HEK293 (cell line): Measurements from ENCODE around the gene MED4.

ENCODE experiments used
- EGR2 ChIP-seq: fragments of 450-650 bp; formaldehyde crosslinking; IDR thresholded peaks from 2 replicates; pipeline ENCODE4 v1.5.1; 2016; ENCODE audit warnings: low read depth, missing biosample characterization, missing genetic modification characterization
- GLIS1 ChIP-seq: fragments of 450-650 bp; formaldehyde crosslinking; IDR thresholded peaks from 2 replicates; pipeline ENCODE4 v1.5.1; 2016; ENCODE audit warnings: missing biosample characterization, missing genetic modification characterization
- HOXA7 ChIP-seq: sonication (generic); formaldehyde crosslinking; IDR thresholded peaks from 2 replicates; pipeline ENCODE4 v1.8.1; 2022; ENCODE audit warnings: missing genetic modification reagents, borderline replicate concordance
- KLF10 ChIP-seq: fragments of 450-650 bp; IDR thresholded peaks from 2 replicates; pipeline ENCODE4 v1.5.1; 2018; ENCODE audit warnings: missing biosample characterization, mild to moderate bottlenecking, missing genetic modification characterization
- KLF16 ChIP-seq: fragments of 450-650 bp; formaldehyde crosslinking; IDR thresholded peaks from 2 replicates; pipeline ENCODE4 v1.5.1; 2017; ENCODE audit warnings: missing biosample characterization, missing genetic modification characterization
- KLF7 ChIP-seq: fragments of 450-650 bp; formaldehyde crosslinking; IDR thresholded peaks from 2 replicates; pipeline ENCODE4 v1.5.1; 2016; ENCODE audit warnings: missing biosample characterization, missing genetic modification characterization, borderline replicate concordance
- KLF8 ChIP-seq: fragments of 450-650 bp; formaldehyde crosslinking; IDR thresholded peaks from 2 replicates; pipeline ENCODE4 v1.5.1; 2016; ENCODE audit warnings: missing biosample characterization, missing genetic modification characterization
- PATZ1 ChIP-seq: fragments of 450-650 bp; formaldehyde crosslinking; IDR thresholded peaks from 2 replicates; pipeline ENCODE4 v1.5.1; 2016; ENCODE audit warnings: missing biosample characterization, missing genetic modification characterization
- SCRT2 ChIP-seq: fragments of 450-650 bp; formaldehyde crosslinking; IDR thresholded peaks from 2 replicates; pipeline ENCODE4 v1.5.1; 2016; ENCODE audit warnings: missing biosample characterization, missing genetic modification characterization
- WT1 ChIP-seq: fragments of 450-650 bp; formaldehyde crosslinking; IDR thresholded peaks from 2 replicates; pipeline ENCODE4 v1.5.1; 2016; ENCODE audit warnings: missing biosample characterization, missing genetic modification characterization
- YY2 ChIP-seq: fragments of 450-650 bp; formaldehyde crosslinking; IDR thresholded peaks from 2 replicates; pipeline ENCODE4 v1.5.1; 2016; ENCODE audit warnings: missing biosample characterization, missing genetic modification characterization
- ZBTB21 ChIP-seq: fragments of 450-650 bp; formaldehyde crosslinking; IDR thresholded peaks from 2 replicates; pipeline ENCODE4 v1.5.1; 2017; ENCODE audit warnings: missing biosample characterization, missing genetic modification characterization
- ZBTB49 ChIP-seq: fragments of 450-650 bp; formaldehyde crosslinking; IDR thresholded peaks from 2 replicates; pipeline ENCODE4 v1.5.1; 2016; ENCODE audit warnings: missing biosample characterization, missing genetic modification characterization, low read depth
- ZFHX2 ChIP-seq: fragments of 450-650 bp; formaldehyde crosslinking; conservative IDR thresholded peaks from 2 replicates; pipeline ENCODE4 v1.5.1; 2016; ENCODE audit warnings: missing biosample characterization, missing genetic modification characterization
- ZFP41 ChIP-seq: fragments of 450-650 bp; formaldehyde crosslinking; IDR thresholded peaks from 2 replicates; pipeline ENCODE4 v1.5.1; 2016; ENCODE audit warnings: missing biosample characterization, missing genetic modification characterization, borderline replicate concordance
- ZNF10 ChIP-seq: fragments of 450-650 bp; formaldehyde crosslinking; IDR thresholded peaks from 2 replicates; pipeline ENCODE4 v1.5.1; 2017; ENCODE audit warnings: missing biosample characterization, missing genetic modification characterization
- ZNF114 ChIP-seq: fragments of 450-650 bp; formaldehyde crosslinking; IDR thresholded peaks from 2 replicates; pipeline ENCODE4 v1.5.0; 2017; ENCODE audit warnings: missing biosample characterization, missing genetic modification characterization
- ZNF121 ChIP-seq: fragments of 450-650 bp; formaldehyde crosslinking; IDR thresholded peaks from 2 replicates; pipeline ENCODE4 v1.5.1; 2016; ENCODE audit warnings: missing biosample characterization, missing genetic modification characterization
- ZNF132 ChIP-seq: fragments of 450-650 bp; formaldehyde crosslinking; IDR thresholded peaks from 2 replicates; pipeline ENCODE4 v1.5.1; 2017; ENCODE audit warnings: missing biosample characterization, missing genetic modification characterization, borderline replicate concordance
- ZNF146 ChIP-seq: fragments of 450-650 bp; formaldehyde crosslinking; IDR thresholded peaks from 2 replicates; pipeline ENCODE4 v1.5.1; 2016; ENCODE audit warnings: missing biosample characterization, missing genetic modification characterization
- ZNF169 ChIP-seq: fragments of 450-650 bp; formaldehyde crosslinking; IDR thresholded peaks from 2 replicates; pipeline ENCODE4 v1.5.1; 2016; ENCODE audit warnings: missing biosample characterization, missing genetic modification characterization
- ZNF174 ChIP-seq: fragments of 450-650 bp; formaldehyde crosslinking; IDR thresholded peaks from 2 replicates; pipeline ENCODE4 v1.5.0; 2017; ENCODE audit warnings: missing biosample characterization, mild to moderate bottlenecking, missing genetic modification characterization
- ZNF221 ChIP-seq: fragments of 450-650 bp; formaldehyde crosslinking; IDR thresholded peaks from 2 replicates; pipeline ENCODE4 v1.5.1; 2017; ENCODE audit warnings: missing biosample characterization, missing genetic modification characterization, borderline replicate concordance
- ZNF24 ChIP-seq: fragments of 450-650 bp; formaldehyde crosslinking; IDR thresholded peaks from 2 replicates; pipeline ENCODE4 v1.5.1; 2016; ENCODE audit warnings: missing biosample characterization, missing genetic modification characterization
- ZNF350 ChIP-seq: fragments of 450-650 bp; formaldehyde crosslinking; IDR thresholded peaks from 2 replicates; pipeline ENCODE4 v1.5.0; 2017; ENCODE audit warnings: missing biosample characterization, mild to moderate bottlenecking, missing genetic modification characterization
- ZNF513 ChIP-seq: fragments of 450-650 bp; IDR thresholded peaks from 2 replicates; pipeline ENCODE4 v1.5.1; 2018; ENCODE audit warnings: missing biosample characterization, missing genetic modification characterization
- ZNF521 ChIP-seq: fragments of 450-650 bp; formaldehyde crosslinking; IDR thresholded peaks from 2 replicates; pipeline ENCODE4 v1.5.1; 2017; ENCODE audit warnings: missing biosample characterization, mild to moderate bottlenecking, missing genetic modification characterization
- ZNF529 ChIP-seq: fragments of 450-650 bp; formaldehyde crosslinking; IDR thresholded peaks from 2 replicates; pipeline ENCODE4 v1.5.1; 2017; ENCODE audit warnings: missing genetic modification characterization, missing biosample characterization; ENCODE audit not compliant: insufficient replicate concordance
- ZNF561 ChIP-seq: fragments of 450-650 bp; IDR thresholded peaks from 2 replicates; pipeline ENCODE4 v1.5.1; 2018; ENCODE audit warnings: missing biosample characterization, missing genetic modification characterization, borderline replicate concordance
- ZNF571 ChIP-seq: fragments of 450-650 bp; formaldehyde crosslinking; IDR thresholded peaks from 2 replicates; pipeline ENCODE4 v1.5.0; 2017; ENCODE audit warnings: missing biosample characterization, missing genetic modification characterization
- ZNF600 ChIP-seq: fragments of 450-650 bp; formaldehyde crosslinking; IDR thresholded peaks from 2 replicates; pipeline ENCODE4 v1.5.1; 2016; ENCODE audit warnings: missing biosample characterization, missing genetic modification characterization
- ZNF610 ChIP-seq: fragments of 450-650 bp; formaldehyde crosslinking; IDR thresholded peaks from 2 replicates; pipeline ENCODE4 v1.5.1; 2016; ENCODE audit warnings: missing biosample characterization, missing genetic modification characterization, borderline replicate concordance
- ZNF629 ChIP-seq: fragments of 450-650 bp; formaldehyde crosslinking; IDR thresholded peaks from 2 replicates; pipeline ENCODE4 v1.5.1; 2017; ENCODE audit warnings: missing biosample characterization, missing genetic modification characterization
- ZNF658 ChIP-seq: fragments of 450-650 bp; formaldehyde crosslinking; IDR thresholded peaks from 2 replicates; pipeline ENCODE4; 2016; ENCODE audit warnings: missing biosample characterization, missing genetic modification characterization
- ZNF664 ChIP-seq: fragments of 450-650 bp; formaldehyde crosslinking; IDR thresholded peaks from 2 replicates; pipeline ENCODE4 v1.5.1; 2016; ENCODE audit warnings: missing biosample characterization, missing genetic modification characterization
- ZNF747 ChIP-seq: fragments of 450-650 bp; formaldehyde crosslinking; IDR thresholded peaks from 2 replicates; pipeline ENCODE4 v1.5.1; 2016; ENCODE audit warnings: missing biosample characterization, missing genetic modification characterization
- ZSCAN23 ChIP-seq: fragments of 450-650 bp; formaldehyde crosslinking; IDR thresholded peaks from 2 replicates; pipeline ENCODE4 v1.5.1; 2016; ENCODE audit warnings: missing biosample characterization, missing genetic modification characterization

The MED4 gene

GRCh38 chr13:48037346-48038173 lies 57.3 kb downstream of the MED4 start, which contains the start of gene NUDT15 (continued):
- TF ChIP-seq ZNF169 (tag by site-specific recombination) (no peak), ZNF121 (0 out of 2 replicates have a peak, but pooled peaks have one; percentile 32), ZNF629 (tag by site-specific recombination) (peak; percentile 95), ZNF610 (tag by site-specific recombination) (peak; percentile 73; the same call in 1 of the 2 replicates), KLF16 (0 out of 2 replicates have a peak, but pooled peaks have one; percentile 67), EGR2 (tag by site-specific recombination) (peak; percentile 59), ZBTB21 (no peak; the same call in none of the 2 replicates), ZNF571 (tag by site-specific recombination) (no peak), SCRT2 (no peak; the same call in 1 of the 2 replicates), ZNF132 (no peak), ZNF600 (peak; percentile 99), ZFHX2 (tag by site-specific recombination) (peak; percentile 69), ZNF174 (tag by site-specific recombination) (no peak), ZNF221 (tag by site-specific recombination) (no peak), ZSCAN23 (tag by site-specific recombination) (no peak), ZNF561 (tag by site-specific recombination) (no peak; the same call in none of the 2 replicates), ZFP41 (tag by site-specific recombination) (no peak), ZNF146 (tag by site-specific recombination) (no peak; the same call in 1 of the 2 replicates), ZNF747 (no peak), KLF10 (tag by site-specific recombination) (peak; percentile 18; the same call in 1 of the 2 replicates), KLF8 (tag by site-specific recombination) (peak; percentile 62; the same call in 1 of the 2 replicates), ZNF529 (tag by site-specific recombination) (no peak), ZNF24 (tag by site-specific recombination) (peak; percentile 73), YY2 (tag by site-specific recombination) (no peak), ZNF10 (tag by site-specific recombination) (no peak), PATZ1 (tag by site-specific recombination) (peak; percentile 37), ZNF350 (tag by site-specific recombination) (no peak), KLF7 (tag by site-specific recombination) (no peak; the same call in 1 of the 2 replicates), HOXA7 (no peak), ZBTB49 (tag by site-specific recombination) (no peak), ZNF658 (no peak), ZNF664 (tag by site-specific recombination) (no peak), GLIS1 (tag by site-specific recombination) (peak; percentile 75), ZNF513 (tag by site-specific recombination) (no peak), ZNF521 (tag by site-specific recombination) (no peak), ZNF114 (tag by site-specific recombination) (no peak), WT1 (tag by site-specific recombination) (0 out of 2 replicates have a peak, but pooled peaks have one; percentile 66)
